Measurements from ENCODE around the gene TXNDC12. TPM values are rescaled to one million over a fixed set of nuclear protein-coding genes. Genes with fewer than 3 reads are reported as not detected.

The TXNDC12 gene
- total and polyA plus RNA-seq, 4 donors: 20.9 to 46.5 (median 28.7) TPM

DNA sequence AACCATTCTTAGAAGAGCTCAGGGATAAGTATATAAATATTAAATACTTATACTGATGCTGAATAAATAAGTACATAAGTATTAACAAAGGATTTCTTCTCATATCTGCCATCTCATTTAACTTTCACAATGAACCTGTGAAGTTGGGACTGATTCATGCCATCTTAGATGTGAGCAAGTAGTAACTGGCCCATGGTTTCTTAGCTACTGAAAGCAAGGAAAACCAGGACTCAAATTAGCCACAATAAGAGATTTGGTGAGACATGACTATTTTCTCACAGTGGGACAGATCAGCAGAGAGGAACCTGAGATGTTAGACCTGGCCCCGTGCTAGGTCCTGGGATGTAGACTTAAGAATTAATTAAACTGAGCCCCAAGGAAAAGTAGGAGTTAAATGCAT lies 56.3 kb downstream of the TXNDC12 start:
- Histone ChIP-seq H3K36me3 (ENCODE audit: control insufficient read depth in 1 of 2, insufficient read depth in 2 of 2, low read length in 1 of 2) (no peaks in the 10 kb centered on the region), H3K27me3 (ENCODE audit: control insufficient read depth in 1 of 2, insufficient read depth in 2 of 2, low read length in 1 of 2) (no peaks in the 10 kb centered on the region), H3K4me1 (ENCODE audit: control insufficient read depth in 1 of 2, insufficient read depth in 2 of 2, low read length in 2 of 2) (no peaks in the 10 kb centered on the region), H3K4me3 (ENCODE audit: low read length in 2 of 2) (no peak overlapping the region), H3K9me3 (ENCODE audit: control insufficient read depth, low read length) (no peaks in the 10 kb centered on the region), H3K27ac (ENCODE audit: low read depth in 1 of 2, low read length in 2 of 2) (no peak overlapping the region)
- intact Hi-C loops (cut with DNase I): no loop called here
- ATAC-seq (ENCODE audit: low FRiP score): no peak
- DNase-seq: no peak
- WGBS, 2 donors: 86 to 96% methylated on average over 1 of the region's 1 CpG

DNA sequence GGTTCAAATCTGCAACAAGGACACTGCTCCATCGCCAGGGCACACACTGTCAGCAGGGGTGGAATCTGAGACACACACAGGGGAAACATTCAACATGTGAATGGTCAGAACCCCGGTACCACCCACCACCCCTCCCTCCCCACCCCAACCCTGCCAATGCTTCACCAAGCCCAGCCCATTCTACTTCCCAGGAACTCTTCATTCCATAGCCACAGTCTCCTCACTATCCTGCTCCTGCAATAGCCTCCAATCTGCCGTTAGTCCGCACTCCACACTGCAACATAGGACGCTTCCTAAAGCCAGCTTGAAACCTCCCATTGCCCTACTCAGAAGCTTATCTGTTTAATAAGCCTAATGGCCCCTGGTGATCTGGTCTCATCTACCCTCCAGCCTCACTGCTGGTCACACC lies 57.0 kb downstream of the TXNDC12 start:
- Histone ChIP-seq H3K9me3 (ENCODE audit: control insufficient read depth, low read length) (no peaks in the 10 kb centered on the region), H3K4me3 (ENCODE audit: low read length in 2 of 2) (no peak overlapping the region), H3K36me3 (ENCODE audit: control insufficient read depth in 1 of 2, insufficient read depth in 2 of 2, low read length in 1 of 2) (no peaks in the 10 kb centered on the region), H3K4me1 (ENCODE audit: control insufficient read depth in 1 of 2, insufficient read depth in 2 of 2, low read length in 2 of 2) (no peaks in the 10 kb centered on the region), H3K27ac (ENCODE audit: low read depth in 1 of 2, low read length in 2 of 2) (no peak overlapping the region), H3K27me3 (ENCODE audit: control insufficient read depth in 1 of 2, insufficient read depth in 2 of 2, low read length in 1 of 2) (no peaks in the 10 kb centered on the region)
- intact Hi-C loops (cut with DNase I): no loop called here
- WGBS, 2 donors: 44 to 46% methylated on average over 5 of the region's 5 CpGs
- DNase-seq (no peak), ATAC-seq (ENCODE audit: low FRiP score) (no peak)

DNA sequence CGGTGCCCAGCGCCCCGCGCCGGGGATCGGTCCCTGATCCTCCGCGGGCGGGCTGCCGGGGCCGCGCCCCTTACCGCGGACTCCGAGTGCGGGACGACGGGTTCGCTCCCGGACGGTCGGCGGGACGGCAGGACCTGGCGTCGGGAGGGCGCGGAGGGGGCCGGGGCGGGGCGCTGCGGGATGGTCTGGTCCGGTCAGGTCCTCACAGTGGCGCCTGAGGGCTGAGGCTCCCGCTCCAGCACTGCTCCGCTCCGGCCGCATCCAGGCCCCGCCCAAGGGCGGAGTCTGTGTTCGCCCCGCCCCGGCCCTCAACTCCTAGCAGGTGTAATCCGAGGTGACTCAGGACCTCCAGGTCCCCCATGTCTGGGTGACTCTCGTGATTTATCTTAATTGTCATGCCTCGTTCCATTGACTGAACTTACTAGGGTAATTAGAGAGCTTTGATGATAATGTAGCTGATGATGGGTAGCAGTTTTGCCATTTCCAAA lies 64.5 kb downstream of the TXNDC12 start, which contains the start of gene RAB3B:
Gene RAB3B (minus strand): TSS at position 223 of the 488 bp plus-strand sequence. CDS start 13,583 bp downstream, outside the sequence.
- H3K27ac ChIP-seq (ENCODE audit: low read depth in 1 of 2, low read length in 2 of 2): no peak within 1 kb of the TSS
- no peaks in the 10 kb centered on the region for H3K4me1 ChIP-seq (ENCODE audit: control insufficient read depth in 1 of 2, insufficient read depth in 2 of 2, low read length in 2 of 2)
- intact Hi-C loops (cut with DNase I): no loop called here
- DNase-seq: peak; percentile 52 to 81
- no peaks in the 10 kb centered on the region for H3K27me3 ChIP-seq (ENCODE audit: control insufficient read depth in 1 of 2, insufficient read depth in 2 of 2, low read length in 1 of 2)
- ATAC-seq (ENCODE audit: low FRiP score): peak; percentile 64
- 0 to 1% methylated on average over 34 to 46 of the region's 46 CpGs for WGBS, 2 donors
- peak within 1 kb of the TSS; percentile 44 for H3K4me3 ChIP-seq (ENCODE audit: low read length in 2 of 2)
- no peaks in the 10 kb centered on the region for H3K36me3 ChIP-seq (ENCODE audit: control insufficient read depth in 1 of 2, insufficient read depth in 2 of 2, low read length in 1 of 2)
- no peaks in the 10 kb centered on the region for H3K9me3 ChIP-seq (ENCODE audit: control insufficient read depth, low read length)

DNA sequence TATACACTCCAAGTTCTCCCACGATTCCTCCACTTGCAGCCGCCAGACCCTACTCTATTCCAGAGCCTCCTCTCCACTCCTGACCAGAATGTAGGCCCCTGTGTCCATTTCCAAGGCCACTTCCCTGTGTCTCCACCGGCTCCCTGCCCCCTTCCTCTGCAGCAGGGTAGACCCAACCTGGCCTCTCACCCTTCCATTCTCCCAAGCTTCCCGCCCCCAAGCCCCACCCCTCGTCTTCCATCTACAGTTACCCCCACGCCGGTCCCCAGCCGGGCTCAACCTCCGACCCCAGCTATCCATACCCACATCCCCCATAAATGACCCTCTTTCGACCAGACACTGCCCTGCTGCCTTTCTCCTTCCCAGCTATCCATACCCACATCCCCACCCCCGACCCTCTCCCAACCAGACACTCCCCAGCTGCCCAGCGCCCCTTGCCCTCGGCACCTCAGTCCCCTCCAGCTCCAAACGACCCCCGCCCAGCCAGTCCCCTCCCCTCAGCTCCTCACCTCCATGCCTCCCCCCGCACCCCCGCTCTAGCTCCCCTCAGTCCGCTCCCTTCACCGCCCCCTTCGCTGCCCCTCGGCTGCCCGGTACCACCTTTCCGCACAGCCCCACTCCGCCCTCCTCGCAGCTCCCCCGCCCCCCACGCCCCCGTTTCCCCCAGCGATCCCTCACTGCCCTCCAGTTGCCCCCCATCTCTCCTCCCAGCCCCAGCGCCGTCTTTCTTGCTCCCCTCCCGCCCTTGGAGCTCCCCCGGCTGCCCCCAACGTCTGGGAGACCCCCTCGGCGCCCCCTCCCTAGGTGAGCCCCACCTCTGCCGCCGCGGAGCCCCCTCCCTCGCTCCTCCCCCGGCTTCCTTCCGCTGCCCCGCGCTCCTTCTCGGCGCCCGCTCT lies 65.2 kb downstream of the TXNDC12 start:
- ATAC-seq (ENCODE audit: low FRiP score) (no peak), DNase-seq (no peak)
- intact Hi-C loops (cut with DNase I): no loop called here
- no peaks in the 10 kb centered on the region for H3K36me3 ChIP-seq (ENCODE audit: control insufficient read depth in 1 of 2, insufficient read depth in 2 of 2, low read length in 1 of 2)
- no peaks in the 10 kb centered on the region for H3K27me3 ChIP-seq (ENCODE audit: control insufficient read depth in 1 of 2, insufficient read depth in 2 of 2, low read length in 1 of 2)
- WGBS, 2 donors: 11% methylated on average over 40 to 47 of the region's 47 CpGs
- H3K27ac ChIP-seq (ENCODE audit: low read depth in 1 of 2, low read length in 2 of 2): no peak overlapping the region
- no peaks in the 10 kb centered on the region for H3K4me1 ChIP-seq (ENCODE audit: control insufficient read depth in 1 of 2, insufficient read depth in 2 of 2, low read length in 2 of 2)
- no peaks in the 10 kb centered on the region for H3K9me3 ChIP-seq (ENCODE audit: control insufficient read depth, low read length)
- peak overlapping the region; percentile 44 for H3K4me3 ChIP-seq (ENCODE audit: low read length in 2 of 2)

DNA sequence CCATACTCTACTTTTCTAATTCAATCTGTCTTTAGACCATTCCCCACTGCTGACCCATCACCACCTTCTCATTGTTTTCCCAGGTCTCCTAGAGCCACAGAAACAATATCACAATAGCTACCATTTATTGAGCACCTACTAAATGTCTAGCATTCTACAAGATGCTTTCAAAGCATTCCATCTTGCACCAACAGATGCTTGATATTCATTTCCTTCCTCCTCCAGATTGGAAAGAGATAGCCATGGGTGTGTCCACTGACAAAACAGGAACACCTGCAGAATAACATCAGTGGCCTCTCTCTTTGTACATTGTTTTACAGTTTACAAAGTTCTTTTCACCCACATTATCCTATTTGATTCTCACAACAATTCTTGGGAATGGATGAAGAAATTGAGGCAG lies 66.7 kb downstream of the TXNDC12 start:
- DNase-seq (no peak), ATAC-seq (ENCODE audit: low FRiP score) (no peak)
- no peak overlapping the region for H3K27ac ChIP-seq (ENCODE audit: low read depth in 1 of 2, low read length in 2 of 2)
- H3K36me3 ChIP-seq (ENCODE audit: control insufficient read depth in 1 of 2, insufficient read depth in 2 of 2, low read length in 1 of 2): no peaks in the 10 kb centered on the region
- intact Hi-C loops (cut with DNase I): no loop called here
- no peak overlapping the region for H3K4me3 ChIP-seq (ENCODE audit: low read length in 2 of 2)
- no peaks in the 10 kb centered on the region for H3K9me3 ChIP-seq (ENCODE audit: control insufficient read depth, low read length)
- H3K27me3 ChIP-seq (ENCODE audit: control insufficient read depth in 1 of 2, insufficient read depth in 2 of 2, low read length in 1 of 2): no peaks in the 10 kb centered on the region
- no peaks in the 10 kb centered on the region for H3K4me1 ChIP-seq (ENCODE audit: control insufficient read depth in 1 of 2, insufficient read depth in 2 of 2, low read length in 2 of 2)

DNA sequence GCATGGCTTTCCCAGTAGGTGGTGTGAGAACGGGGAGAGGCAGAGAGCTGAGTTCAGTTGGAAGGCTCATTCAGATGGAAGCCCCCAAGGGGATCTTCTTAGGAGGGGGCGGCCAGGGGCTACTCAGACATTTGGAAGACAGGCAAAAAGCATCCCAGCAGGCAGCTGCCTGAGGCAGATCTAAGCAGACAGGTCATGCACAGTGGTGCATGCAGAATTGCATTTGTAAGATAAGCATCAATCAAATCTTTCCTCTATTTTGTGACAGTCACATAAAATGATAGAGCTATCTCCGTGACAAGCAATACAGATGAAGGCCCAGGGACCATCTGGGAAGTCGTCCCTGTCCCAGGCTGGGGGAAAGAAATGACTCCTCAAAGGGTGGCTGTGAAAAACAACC lies 68.3 kb downstream of the TXNDC12 start:
- Histone ChIP-seq H3K36me3 (ENCODE audit: control insufficient read depth in 1 of 2, insufficient read depth in 2 of 2, low read length in 1 of 2) (no peaks in the 10 kb centered on the region), H3K27ac (ENCODE audit: low read depth in 1 of 2, low read length in 2 of 2) (no peak overlapping the region), H3K9me3 (ENCODE audit: control insufficient read depth, low read length) (no peaks in the 10 kb centered on the region), H3K27me3 (ENCODE audit: control insufficient read depth in 1 of 2, insufficient read depth in 2 of 2, low read length in 1 of 2) (no peaks in the 10 kb centered on the region), H3K4me1 (ENCODE audit: control insufficient read depth in 1 of 2, insufficient read depth in 2 of 2, low read length in 2 of 2) (no peaks in the 10 kb centered on the region), H3K4me3 (ENCODE audit: low read length in 2 of 2) (no peak overlapping the region)
- intact Hi-C loops (cut with DNase I): no loop called here
- 76 to 77% methylated on average over 4 of the region's 4 CpGs for WGBS, 2 donors
- no peak for DNase-seq
- no peak for ATAC-seq (ENCODE audit: low FRiP score)

DNA sequence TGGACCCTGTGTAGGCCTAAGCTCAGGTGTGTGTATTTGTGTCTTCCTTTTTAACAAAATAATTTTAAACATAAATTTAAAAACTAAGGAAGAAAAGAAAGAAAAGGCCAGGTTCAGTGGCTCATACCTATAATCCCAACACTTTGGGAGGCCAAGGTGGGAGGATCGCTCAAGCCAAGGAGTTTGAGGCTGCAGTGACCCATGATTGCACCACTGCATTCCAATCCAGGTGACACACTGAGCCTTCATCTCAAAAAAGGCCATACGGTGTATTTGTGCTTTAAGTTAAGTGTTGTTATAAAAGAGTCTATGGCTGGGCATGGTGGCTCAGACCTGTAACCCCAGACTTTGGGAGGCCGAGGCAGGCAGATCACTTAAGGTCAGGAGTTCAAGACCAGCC lies 72.8 kb downstream of the TXNDC12 start:
- H3K4me3 ChIP-seq (ENCODE audit: low read length in 2 of 2): no peak overlapping the region
- no peak for ATAC-seq (ENCODE audit: low FRiP score)
- intact Hi-C loops (cut with DNase I): no loop called here
- H3K4me1 ChIP-seq (ENCODE audit: control insufficient read depth in 1 of 2, insufficient read depth in 2 of 2, low read length in 2 of 2): no peaks in the 10 kb centered on the region
- H3K9me3 ChIP-seq (ENCODE audit: control insufficient read depth, low read length): no peaks in the 10 kb centered on the region
- peaks cover 0 to 2% of the 10 kb centered on the region in 2 donors for H3K27me3 ChIP-seq (ENCODE audit: control insufficient read depth in 1 of 2, insufficient read depth in 2 of 2, low read length in 1 of 2)
- H3K27ac ChIP-seq (ENCODE audit: low read depth in 1 of 2, low read length in 2 of 2): no peak overlapping the region
- 95% methylated on average over 3 of the region's 3 CpGs for WGBS, 2 donors
- DNase-seq: no peak
- H3K36me3 ChIP-seq (ENCODE audit: control insufficient read depth in 1 of 2, insufficient read depth in 2 of 2, low read length in 1 of 2): no peaks in the 10 kb centered on the region

DNA sequence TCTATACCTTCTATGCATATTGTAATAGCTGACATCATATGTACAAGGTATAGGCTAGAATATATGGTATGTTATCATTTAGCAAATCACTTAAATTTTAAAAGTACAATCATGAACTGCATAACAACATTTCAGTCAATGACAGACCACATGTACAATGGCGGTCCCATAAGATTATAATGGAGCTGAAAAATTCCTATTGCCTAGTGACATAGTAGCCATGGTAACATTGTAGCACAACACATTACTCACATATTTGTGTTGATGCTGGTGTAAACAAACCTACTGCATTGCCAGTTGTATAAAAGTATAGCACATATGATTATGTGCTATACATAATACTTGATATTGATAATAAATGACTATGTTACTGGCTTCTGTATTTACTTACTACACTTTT lies 73.4 kb downstream of the TXNDC12 start:
- WGBS, 2 donors: 80 to 86% methylated on average over 1 of the region's 1 CpG

DNA sequence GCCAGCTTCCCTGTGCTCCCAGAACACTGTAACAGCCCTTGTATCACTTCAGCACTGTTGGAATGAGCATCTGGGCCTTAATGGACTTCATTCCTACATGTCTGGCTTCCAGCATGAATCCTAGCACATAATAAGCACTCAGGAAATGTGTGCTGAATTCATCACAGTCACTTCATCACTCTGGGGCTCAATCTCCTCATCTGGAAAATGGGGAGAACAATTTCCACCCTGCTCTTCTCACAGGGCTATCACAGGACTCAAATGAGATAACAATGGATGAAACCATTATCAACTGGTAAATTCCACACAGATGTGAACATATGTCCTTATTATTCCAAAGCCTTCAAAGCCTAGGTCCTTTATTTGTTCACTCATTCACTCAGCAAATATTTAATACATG lies 76.9 kb downstream of the TXNDC12 start:
- no peak for DNase-seq
- no peak overlapping the region for H3K27ac ChIP-seq (ENCODE audit: low read depth in 1 of 2, low read length in 2 of 2)

More for the DNA sequence above, 73.4 kb downstream of the TXNDC12 start:
- no peak for ATAC-seq (ENCODE audit: low FRiP score)
- peaks cover 0 to 2% of the 10 kb centered on the region in 2 donors for H3K27me3 ChIP-seq (ENCODE audit: control insufficient read depth in 1 of 2, insufficient read depth in 2 of 2, low read length in 1 of 2)
- no peaks in the 10 kb centered on the region for H3K9me3 ChIP-seq (ENCODE audit: control insufficient read depth, low read length)
- no peak overlapping the region for H3K27ac ChIP-seq (ENCODE audit: low read depth in 1 of 2, low read length in 2 of 2)
- H3K36me3 ChIP-seq (ENCODE audit: control insufficient read depth in 1 of 2, insufficient read depth in 2 of 2, low read length in 1 of 2): no peaks in the 10 kb centered on the region
- DNase-seq: no peak
- intact Hi-C loops (cut with DNase I): no loop called here
- H3K4me1 ChIP-seq (ENCODE audit: control insufficient read depth in 1 of 2, insufficient read depth in 2 of 2, low read length in 2 of 2): no peaks in the 10 kb centered on the region
- H3K4me3 ChIP-seq (ENCODE audit: low read length in 2 of 2): no peak overlapping the region

More for the DNA sequence above, 76.9 kb downstream of the TXNDC12 start:
- no peak overlapping the region for H3K4me3 ChIP-seq (ENCODE audit: low read length in 2 of 2)
- no peaks in the 10 kb centered on the region for H3K9me3 ChIP-seq (ENCODE audit: control insufficient read depth, low read length)
- no peak for ATAC-seq (ENCODE audit: low FRiP score)
- no peaks in the 10 kb centered on the region for H3K4me1 ChIP-seq (ENCODE audit: control insufficient read depth in 1 of 2, insufficient read depth in 2 of 2, low read length in 2 of 2)
- intact Hi-C loops (cut with DNase I): no loop called here
- no peaks in the 10 kb centered on the region for H3K36me3 ChIP-seq (ENCODE audit: control insufficient read depth in 1 of 2, insufficient read depth in 2 of 2, low read length in 1 of 2)
- H3K27me3 ChIP-seq (ENCODE audit: control insufficient read depth in 1 of 2, insufficient read depth in 2 of 2, low read length in 1 of 2): peaks cover 0 to 2% of the 10 kb centered on the region in 2 donors

Measured in aorta (tissue), 5 donors.